Activated CD4-positive, alpha-beta T cell treated with anti-CD3 and anti-CD28 coated beads, Interleukin-2, amount 50 U/mL, for 24 hours (primary cell): ENCODE results near the gene RGS12.

ENCODE experiments used
- DNase-seq, 2 donors: peaks; one replicate each; pipeline ENCODE4 v3.0.0-alpha.2; 2020; ENCODE audit warnings: low read depth in 1 of 2, low spot score in 1 of 2

RGS12 gene

DNA sequence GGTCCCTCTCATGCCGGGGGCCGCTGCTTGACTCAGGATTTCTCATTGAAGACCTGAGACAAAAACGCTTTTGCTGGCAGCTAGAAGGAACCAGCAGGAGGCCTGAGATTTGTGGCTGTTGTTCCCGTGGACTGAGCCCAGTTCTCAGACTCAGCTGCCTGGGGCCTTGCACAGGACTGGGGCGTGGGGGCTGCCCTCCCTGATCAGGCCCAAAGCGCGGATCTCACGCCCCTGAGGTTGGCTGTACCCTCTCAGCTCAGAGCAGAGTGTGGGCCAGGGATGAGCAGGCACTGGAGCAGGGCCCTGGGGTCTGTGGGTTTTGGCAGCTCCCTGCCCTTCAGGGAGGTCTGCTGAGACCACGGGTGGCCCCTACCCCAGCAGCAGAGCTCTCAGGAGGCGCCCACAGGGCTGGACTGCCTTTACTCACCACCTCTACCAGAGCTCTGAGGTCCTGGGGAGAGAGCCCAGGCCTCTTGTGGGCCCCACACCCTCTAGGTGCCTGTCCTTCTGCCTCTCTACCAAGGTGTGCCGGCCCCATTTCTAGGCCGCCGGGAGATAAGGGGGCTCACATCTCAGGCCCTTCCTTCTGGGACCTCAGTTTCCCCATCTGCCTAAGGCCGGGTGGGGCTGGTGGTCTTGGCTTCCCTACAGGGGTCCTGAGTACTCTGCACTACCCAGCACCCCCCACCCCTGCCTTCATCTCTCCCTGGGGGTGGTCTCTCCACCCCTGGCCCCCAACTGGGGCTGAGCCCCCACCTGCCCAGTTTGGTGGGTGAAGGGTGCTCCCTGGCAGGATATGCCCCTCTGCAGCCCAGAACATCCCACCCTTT, 38.3 kb upstream of the RGS12 start:
- DNase-seq, result no peak

DNA sequence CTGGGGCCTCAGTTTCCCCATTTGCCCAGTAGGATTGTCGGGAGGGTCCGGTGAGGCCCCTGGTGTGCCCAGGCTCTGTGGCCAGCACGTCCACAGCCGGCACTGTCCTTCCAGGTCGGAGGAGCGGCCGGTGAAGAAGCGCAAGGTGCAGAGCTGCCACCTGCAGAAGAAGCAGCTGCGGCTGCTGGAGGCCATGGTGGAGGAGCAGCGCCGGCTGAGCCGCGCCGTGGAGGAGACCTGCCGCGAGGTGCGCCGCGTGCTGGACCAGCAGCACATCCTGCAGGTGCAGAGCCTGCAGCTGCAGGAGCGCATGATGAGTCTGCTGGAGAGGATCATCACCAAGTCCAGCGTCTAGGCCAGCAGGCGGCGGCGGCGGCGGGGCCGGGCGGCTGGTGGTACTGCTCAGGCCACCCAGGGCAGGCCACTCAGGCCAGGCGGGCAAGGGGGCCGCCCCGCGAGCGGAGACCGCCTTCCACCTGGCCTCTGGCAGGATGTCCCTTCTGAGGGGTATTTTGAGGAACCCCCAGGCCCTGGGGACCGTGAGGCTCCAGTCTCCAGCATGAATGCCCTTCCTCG, 37.1 kb upstream of the RGS12 start:
- DNase-seq, result no peak

DNA sequence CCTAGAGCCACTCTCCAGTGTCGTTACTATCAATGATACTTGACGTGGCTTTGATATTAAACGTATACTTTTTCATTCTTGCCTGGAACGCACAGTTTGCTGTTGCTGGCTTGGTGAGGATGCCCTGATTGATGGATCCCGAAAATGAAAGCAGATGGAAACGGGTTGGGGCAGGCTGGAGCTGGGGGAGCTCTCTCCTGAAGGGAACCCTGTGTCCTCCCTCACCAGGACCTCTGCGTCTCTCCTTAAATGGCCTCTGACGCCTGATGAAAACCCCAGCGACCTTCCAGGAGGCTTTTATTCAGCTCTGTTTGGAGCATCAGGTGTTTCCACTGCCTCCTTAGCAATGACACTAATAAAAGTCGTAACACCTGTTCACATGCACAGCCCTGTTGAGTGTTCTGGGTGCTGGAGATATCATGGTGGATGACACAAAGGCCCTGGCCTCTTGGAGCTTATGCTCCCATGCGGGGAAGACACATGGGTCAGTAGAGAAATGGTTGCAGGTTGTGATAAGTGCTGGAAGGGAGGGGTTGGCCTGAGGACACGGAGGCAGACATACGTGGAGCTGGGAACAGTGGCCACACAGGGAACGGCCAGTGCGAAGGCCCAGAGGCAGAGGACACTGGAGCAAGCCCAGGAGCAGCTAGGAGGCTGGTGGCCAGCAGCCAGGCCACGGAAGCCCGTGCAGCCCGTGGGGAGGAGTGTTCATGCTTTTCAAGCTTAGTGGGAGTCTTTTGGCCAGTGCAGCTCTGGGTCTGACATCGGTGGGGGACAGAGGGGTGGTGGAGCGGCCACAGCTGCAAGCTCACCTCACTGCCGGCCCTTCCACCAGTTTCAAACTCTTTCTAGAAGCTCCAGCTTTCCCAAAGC, 36.4 kb upstream of the RGS12 start:
- DNase-seq, result no peak

GRCh38 chr4:3257103-3257555, 35.7 kb upstream of the RGS12 start:
- no peak for DNase-seq

DNA sequence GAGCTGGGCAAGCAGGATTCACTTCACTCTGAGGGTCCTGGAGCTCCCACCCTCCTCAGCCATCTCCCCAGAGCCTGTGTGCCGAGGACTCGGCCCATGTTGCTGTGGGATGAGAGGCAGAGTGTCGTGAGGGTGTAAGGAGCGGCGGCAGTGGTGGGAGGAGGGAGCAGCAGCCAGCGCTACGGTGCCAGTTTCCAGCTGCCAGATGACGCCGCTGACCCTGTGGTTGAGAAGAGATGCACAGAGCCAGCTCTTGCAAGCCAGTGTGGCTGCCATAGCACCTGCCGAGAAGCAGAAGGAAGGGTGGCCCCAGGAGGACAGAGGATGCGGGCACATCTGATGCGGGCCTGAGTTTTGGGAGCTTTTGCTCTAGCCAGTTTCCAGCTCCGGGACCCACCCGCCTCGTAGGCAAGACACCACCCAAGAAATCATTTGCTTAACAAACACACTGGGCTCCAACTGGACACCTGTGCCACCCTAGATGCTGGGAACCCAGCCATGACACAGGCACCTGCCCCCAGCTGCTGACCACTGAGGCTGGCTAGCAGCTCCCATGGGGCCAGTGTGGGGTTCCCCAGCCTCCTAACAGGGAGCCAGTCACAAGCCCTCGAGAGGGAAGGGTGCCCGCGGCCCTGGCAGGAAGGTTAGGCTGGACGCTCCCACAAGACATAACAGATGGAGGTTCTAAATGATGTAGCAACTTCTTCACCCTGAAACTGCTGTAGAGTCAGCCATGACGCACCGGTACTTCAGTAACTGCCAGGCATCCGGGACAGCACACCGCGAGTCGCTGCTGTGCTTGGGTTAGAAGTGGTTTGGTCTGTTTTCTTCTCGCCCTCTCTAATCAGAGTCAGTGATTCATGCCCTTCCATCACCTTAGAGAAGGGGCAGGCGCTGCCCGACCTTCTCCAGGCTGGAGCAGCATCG, 35.0 kb upstream of the RGS12 start:
- DNase-seq, result no peak

GRCh38 chr4:3261411-3262207, 31.2 kb upstream of the RGS12 start:
- no peak for DNase-seq

DNA sequence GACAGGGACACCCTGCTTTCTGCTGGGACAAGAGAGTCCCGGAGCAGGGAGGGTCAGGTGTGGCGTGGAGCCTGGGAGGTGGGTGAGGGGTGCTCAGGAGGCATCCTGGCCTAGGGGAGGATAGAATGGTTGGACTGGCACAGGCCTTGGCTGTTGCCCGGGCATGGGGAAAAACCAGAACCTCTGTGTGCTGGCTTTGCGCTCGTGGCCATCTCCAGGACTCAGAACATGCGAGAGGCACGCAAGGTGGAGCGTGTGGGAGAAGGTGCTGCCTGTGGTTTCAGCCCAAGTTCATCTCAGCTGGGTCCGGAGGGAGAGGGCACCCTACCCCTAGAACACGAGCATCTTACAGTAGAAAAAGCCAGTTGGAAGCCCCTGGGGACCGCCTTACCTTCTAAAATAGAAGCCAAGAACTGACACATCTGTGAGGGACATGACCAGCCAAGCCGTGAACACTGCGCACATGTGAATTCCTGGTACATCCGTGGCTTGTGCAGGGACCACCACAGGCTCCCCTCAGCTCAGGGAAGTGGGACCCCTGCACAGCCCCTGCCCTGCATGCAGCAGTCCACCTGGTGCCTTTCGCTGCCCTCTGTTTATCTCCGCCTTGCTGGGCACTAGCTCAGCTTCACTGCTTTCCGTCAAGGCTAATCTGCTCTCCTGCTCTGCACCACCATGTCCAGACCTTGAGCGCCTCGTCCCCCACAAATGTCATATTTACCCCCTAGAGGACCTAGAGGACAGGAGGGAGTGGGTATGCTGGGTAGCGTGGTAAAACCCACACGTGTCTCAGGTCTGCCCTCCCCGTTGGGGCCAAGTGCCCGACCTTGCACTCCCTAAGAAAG, 30.4 kb upstream of the RGS12 start:
- no peak for DNase-seq

DNA sequence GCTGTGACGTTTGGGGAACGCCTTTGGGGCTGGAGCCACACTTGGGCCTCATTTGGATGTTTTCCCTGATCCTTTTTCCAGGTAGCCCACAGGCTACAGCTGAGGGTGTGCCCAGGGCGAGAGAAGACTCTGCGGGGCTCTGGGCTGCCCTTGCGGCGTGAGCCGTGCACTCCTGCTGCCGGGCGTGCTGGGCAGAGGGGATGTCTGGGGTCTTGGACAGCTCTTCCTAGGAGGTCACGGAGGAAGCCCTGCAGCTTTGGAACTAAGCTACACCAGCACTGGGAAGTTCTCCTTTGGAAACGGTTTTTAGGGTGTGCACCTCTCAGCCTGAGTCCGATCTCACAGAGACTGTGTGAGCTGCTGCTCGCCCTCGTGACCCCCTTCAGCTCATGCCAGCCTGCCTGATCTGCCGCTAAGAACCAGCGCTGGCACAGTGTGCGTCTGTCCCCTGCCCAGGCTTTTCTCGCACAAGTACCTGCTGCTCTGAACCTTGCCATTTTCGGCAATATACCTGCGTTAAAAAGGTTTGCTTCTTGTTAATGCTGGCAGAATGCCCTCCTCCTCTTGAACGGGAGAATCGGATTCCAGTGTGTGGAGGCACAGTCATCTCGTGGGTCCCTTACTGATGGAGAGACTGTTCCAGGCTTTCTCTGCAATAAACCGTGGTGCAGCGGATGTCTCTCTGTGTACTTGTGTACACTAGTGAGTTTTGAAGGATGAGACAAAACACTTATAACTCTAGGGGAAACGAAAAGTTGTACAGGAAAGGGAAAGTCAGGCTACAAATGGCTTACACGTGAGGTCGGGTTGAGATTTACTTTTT, 29.6 kb upstream of the RGS12 start:
- no peak for DNase-seq

DNA sequence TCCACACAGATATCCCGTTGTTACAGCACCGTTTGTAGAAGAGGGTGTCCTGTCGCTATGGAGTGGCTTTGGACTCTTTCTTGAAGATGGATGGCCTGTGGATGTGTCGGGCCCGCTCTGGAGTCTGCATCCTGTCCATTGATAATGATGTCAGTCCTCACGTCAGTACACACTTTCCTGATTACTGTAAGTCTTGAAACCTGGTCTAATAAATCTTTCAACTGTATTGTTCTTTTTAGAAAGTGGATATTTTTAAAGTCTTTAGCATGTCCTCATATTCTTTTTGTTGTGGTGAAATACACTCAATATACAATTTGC, 29.0 kb upstream of the RGS12 start:
- DNase-seq, result no peak

- no peak for DNase-seq
Measured at GRCh38 chr4:3266076-3266475, 26.7 kb upstream of the RGS12 start.

DNA sequence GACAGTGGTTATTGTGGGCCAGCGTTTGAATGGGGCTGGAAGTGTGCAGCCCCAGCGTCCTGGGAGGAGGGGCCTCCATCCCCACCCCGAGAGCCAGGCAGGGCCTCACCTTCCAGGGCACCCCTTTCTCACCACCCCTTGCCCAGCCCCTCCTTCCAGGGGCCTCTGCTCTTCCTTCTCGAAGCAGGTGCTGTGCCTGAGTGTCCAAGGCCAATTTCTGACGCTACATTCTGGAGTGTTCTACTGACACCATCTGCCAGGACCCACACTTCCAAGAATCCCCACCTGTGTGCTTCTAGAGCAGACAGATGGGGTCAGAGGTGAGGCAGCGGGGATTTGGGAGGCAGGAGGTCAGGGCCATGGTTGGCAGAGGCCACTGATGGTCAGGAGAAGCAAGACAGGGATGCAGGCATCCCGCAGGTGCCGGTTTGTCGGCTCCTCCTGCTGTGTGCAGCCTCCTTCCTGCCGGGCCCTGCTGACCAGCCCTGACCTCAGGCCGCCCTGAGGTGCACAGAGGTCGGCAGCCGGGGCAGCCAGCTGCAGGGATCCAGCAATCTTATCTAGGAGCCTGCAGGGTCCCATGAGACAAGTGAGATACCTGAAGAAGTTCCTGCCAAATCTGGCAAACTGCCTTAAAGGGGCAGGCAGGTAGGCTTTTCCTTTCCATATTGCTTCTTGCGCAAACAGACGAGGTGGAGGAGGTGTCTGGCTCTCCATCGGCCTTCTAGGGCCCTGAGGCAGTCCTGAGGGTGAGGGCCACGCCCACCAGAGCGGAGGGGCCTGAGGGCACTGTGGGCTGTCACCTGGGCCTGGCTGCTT, 25.0 kb upstream of the RGS12 start:
- DNase-seq, result no peak

DNA sequence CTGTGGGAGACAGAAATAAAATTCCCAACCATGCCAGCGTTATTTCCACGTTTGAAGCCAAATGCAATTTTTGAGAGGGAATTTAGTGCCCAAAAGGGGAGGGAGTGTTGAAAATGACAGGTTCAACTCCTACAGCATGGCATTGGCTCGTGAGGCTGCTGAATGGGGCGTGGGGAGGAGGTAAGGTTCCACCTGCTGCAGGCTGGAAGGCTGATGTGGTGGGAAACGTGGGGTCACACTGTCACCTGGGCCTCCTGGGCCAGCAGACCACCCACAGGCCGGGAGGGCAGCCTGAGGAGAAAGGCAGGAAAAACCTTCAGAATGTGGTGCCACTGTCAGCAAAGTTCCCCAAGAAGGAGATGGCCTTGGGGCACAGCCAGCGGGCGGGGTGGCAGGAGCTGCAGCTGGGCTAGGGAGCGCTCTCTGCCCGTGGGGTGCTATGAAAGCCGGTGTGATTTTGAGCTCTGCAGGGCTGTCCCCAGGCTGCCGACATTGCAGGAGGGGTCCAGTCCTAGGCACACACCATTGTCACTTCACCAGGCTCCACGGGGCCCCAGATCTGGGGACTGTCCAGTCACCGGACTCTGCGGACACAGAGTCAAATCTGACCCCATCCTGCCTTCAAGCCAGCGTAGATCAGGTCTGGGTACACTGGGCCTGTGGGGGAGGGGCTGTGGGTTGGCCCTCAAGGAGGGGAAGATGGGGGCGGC, 24.3 kb upstream of the RGS12 start:
- DNase-seq, result no peak

GRCh38 chr4:3269105-3269927, 23.5 kb upstream of the RGS12 start:
- DNase-seq, result no peak

- no peak for DNase-seq
Measured at GRCh38 chr4:3269991-3270611, 22.7 kb upstream of the RGS12 start.

DNA sequence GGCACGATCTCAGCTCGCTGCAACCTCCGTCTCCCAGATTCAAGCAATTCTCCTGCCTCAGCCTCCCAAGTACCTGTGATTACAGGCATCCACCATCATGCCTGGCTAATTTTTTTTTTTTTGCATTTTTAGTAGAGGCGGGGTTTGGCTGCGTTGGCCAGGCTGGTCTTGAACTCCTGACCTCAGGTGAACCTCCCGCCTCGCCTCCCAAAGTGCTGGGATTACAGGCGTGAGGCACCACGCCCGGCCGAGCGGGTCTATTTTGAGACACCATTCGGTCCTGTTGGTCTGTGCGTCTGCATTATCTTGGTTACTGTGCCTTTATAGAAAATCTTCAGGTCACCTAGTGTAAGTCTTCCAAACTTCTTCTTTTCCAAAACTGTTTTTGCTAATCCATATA, 21.7 kb upstream of the RGS12 start:
- no peak for DNase-seq

DNA sequence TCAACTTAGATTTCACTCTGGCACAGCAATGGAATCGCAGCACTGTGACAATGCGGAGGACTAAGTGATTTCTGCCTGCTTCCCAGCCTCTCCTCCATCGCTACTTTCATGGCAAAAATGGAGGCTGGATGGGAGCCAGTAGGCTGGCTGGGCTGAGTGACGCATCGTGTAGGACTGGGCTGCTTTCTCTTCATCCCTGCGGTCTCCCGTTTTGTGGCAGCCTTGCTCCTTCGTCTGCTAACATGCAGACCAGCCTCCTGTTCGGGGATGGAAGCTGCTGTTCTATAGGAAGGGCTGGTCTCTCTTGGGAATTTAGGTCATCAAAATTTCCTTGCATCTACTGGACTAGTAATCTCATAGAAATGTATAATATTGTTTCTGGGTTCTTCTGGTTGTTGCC, 15.8 kb upstream of the RGS12 start:
- DNase-seq, result no peak
